GM18870 (cell line): Measurements from ENCODE around the gene GPATCH1.
"Not testable (repeated sequence)": the region's sequence is repeated elsewhere in the genome, so short reads cannot be mapped to it uniquely, and the experiment has no call there.

Source experiments
- ATAC-seq: cut with Tn5 transposase; IDR thresholded peaks from one replicate; pipeline ENCODE4 v1.9.1; 2021; ENCODE audit warnings: moderate library complexity; ENCODE audit not compliant: unreplicated experiment

GPATCH1 gene

GRCh38 chr19:33080761-33081681 lies at the start of gene GPATCH1:
Gene GPATCH1 (plus strand): TSS chr19:33081181. CDS start chr19:33081194, 13 bp downstream.
- peak; percentile 65 for ATAC-seq

GRCh38 chr19:33032218-33032781 lies 48.7 kb upstream of the GPATCH1 start:
- no peak for ATAC-seq

GRCh38 chr19:33035461-33035860 lies 45.5 kb upstream of the GPATCH1 start:
- no peak for ATAC-seq

GRCh38 chr19:33036370-33037167 lies 44.4 kb upstream of the GPATCH1 start:
- ATAC-seq: not testable (repeated sequence)

GRCh38 chr19:33037168-33038025 lies 43.6 kb upstream of the GPATCH1 start:
- ATAC-seq: not testable (repeated sequence)

GRCh38 chr19:33039108-33039599 lies 41.8 kb upstream of the GPATCH1 start:
- ATAC-seq: no peak

- no peak for ATAC-seq
These were observed 41.2 kb upstream of the GPATCH1 start for GRCh38 chr19:33039815-33040214.

- no peak for ATAC-seq
These were observed 39.8 kb upstream of the GPATCH1 start for GRCh38 chr19:33040994-33041827.

GRCh38 chr19:33041828-33042160 lies 39.2 kb upstream of the GPATCH1 start:
- ATAC-seq: not testable (repeated sequence)

- ATAC-seq: no peak
These were observed 33.6 kb upstream of the GPATCH1 start for GRCh38 chr19:33047422-33047821.

GRCh38 chr19:33048806-33049676 lies 31.9 kb upstream of the GPATCH1 start:
- no peak for ATAC-seq

GRCh38 chr19:33050110-33050509 lies 30.9 kb upstream of the GPATCH1 start:
- no peak for ATAC-seq

GRCh38 chr19:33052352-33052972 lies 28.5 kb upstream of the GPATCH1 start:
- ATAC-seq: no peak

- no peak for ATAC-seq
These were observed 26.4 kb upstream of the GPATCH1 start for GRCh38 chr19:33054623-33055022.

GRCh38 chr19:33055718-33056117 lies 25.3 kb upstream of the GPATCH1 start:
- no peak for ATAC-seq

GRCh38 chr19:33060586-33060985 lies 20.4 kb upstream of the GPATCH1 start:
- no peak for ATAC-seq

GRCh38 chr19:33062902-33063301 lies 18.1 kb upstream of the GPATCH1 start:
- no peak for ATAC-seq

- ATAC-seq: no peak
These were observed 17.6 kb upstream of the GPATCH1 start for GRCh38 chr19:33063356-33063752.
